PC-9 (cell line): ENCODE results near the gene PAXX.

Source experiments
- CTCF ChIP-seq: fragments of 200-600 bp; sonication (generic); conservative IDR thresholded peaks from 2 replicates; pipeline ENCODE4 v1.6.1; 2017; ENCODE audit warnings: mixed run types, antibody characterized with exemption, mild to moderate bottlenecking, moderate library complexity
- EZH2 ChIP-seq: fragments of 200-600 bp; sonication (generic); IDR thresholded peaks from 2 replicates; pipeline ENCODE4 v1.8.0; 2017; ENCODE audit warnings: antibody characterized with exemption, low read depth

DNA sequence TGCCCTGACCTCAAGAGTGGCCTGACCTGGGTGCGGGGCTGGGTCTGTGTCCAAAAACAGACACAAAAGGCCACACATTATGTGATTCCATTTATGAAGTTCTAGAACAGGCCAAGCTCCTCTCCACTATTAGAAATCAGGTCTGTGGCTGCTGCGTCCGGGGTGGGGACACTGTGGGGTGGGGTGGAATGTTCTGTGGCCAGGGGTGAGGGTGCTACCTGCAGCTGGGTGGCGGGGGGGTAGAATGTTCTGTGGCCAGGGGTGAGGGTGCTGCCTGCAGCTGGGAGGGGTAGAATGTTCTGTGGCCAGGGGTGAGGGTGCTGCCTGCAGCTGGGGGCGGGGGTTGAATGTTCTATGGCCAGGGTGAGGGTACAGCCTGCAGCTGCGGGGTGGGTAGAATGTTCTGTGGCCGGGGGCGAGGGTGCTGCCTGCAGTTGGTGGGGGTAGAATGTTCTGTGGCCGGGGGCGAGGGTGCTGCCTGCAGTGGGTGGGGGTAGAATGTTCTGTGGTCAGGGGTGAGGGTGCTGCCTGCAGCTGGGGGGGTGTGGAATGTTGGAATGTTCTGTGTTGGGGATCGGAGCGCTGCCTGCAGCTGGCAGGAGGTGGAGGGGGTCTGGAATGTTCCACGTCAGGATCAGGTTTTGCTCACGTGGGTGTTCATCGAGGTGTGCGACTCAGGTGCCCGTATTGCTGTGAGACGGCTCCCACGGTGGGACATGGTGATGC lies 31.8 kb upstream of the PAXX start:
- no peak for TF ChIP-seq EZH2
- no peak for TF ChIP-seq CTCF
